Measurements from ENCODE around the gene IFI35.

IFI35 gene

GRCh38 chr17:43016216-43016615 lies 9.6 kb downstream of the IFI35 start:
- no peaks in the 10 kb centered on the region for H3K9me3 ChIP-seq (ENCODE audit: control insufficient read depth in 2 of 2, low read length in 2 of 2)
- peaks cover 32 to 37% of the 10 kb centered on the region in 2 donors for H3K36me3 ChIP-seq (ENCODE audit: control insufficient read depth in 2 of 2, insufficient read depth in 2 of 2, low read length in 2 of 2)
- H3K27me3 ChIP-seq (ENCODE audit: control insufficient read depth in 1 of 2, insufficient read depth in 2 of 2, low read length in 2 of 2): no peaks in the 10 kb centered on the region
- peaks cover 50% of the 10 kb centered on the region for H3K4me1 ChIP-seq (ENCODE audit: control insufficient read depth, insufficient read depth, low read length)
- no peak overlapping the region for H3K9ac ChIP-seq (ENCODE audit: low read length in 2 of 2)
- H3K27ac ChIP-seq (ENCODE audit: low read length): peak overlapping the region; percentile 24
- peak overlapping the region in 1 of 2 donors; percentile 15 for H3K4me3 ChIP-seq (ENCODE audit: low read length in 2 of 2)

GRCh38 chr17:43018008-43018853 lies 11.6 kb downstream of the IFI35 start:
- Histone ChIP-seq H3K4me3 (ENCODE audit: low read length in 2 of 2) (no peak overlapping the region), H3K27ac (ENCODE audit: low read length) (peak overlapping the region; percentile 31), H3K9ac (ENCODE audit: low read length in 2 of 2) (no peak overlapping the region), H3K36me3 (ENCODE audit: control insufficient read depth in 2 of 2, insufficient read depth in 2 of 2, low read length in 2 of 2) (peaks cover 28 to 33% of the 10 kb centered on the region in 2 donors), H3K9me3 (ENCODE audit: control insufficient read depth in 2 of 2, low read length in 2 of 2) (no peaks in the 10 kb centered on the region), H3K4me1 (ENCODE audit: control insufficient read depth, insufficient read depth, low read length) (peaks cover 49% of the 10 kb centered on the region), H3K27me3 (ENCODE audit: control insufficient read depth in 1 of 2, insufficient read depth in 2 of 2, low read length in 2 of 2) (no peaks in the 10 kb centered on the region)

- H3K9ac ChIP-seq (ENCODE audit: low read length in 2 of 2): no peak overlapping the region
- no peak overlapping the region for H3K4me3 ChIP-seq (ENCODE audit: low read length in 2 of 2)
- no peaks in the 10 kb centered on the region for H3K27me3 ChIP-seq (ENCODE audit: control insufficient read depth in 1 of 2, insufficient read depth in 2 of 2, low read length in 2 of 2)
- peaks cover 44% of the 10 kb centered on the region for H3K4me1 ChIP-seq (ENCODE audit: control insufficient read depth, insufficient read depth, low read length)
- H3K27ac ChIP-seq (ENCODE audit: low read length): no peak overlapping the region
- no peaks in the 10 kb centered on the region for H3K9me3 ChIP-seq (ENCODE audit: control insufficient read depth in 2 of 2, low read length in 2 of 2)
- peaks cover 21 to 28% of the 10 kb centered on the region in 2 donors for H3K36me3 ChIP-seq (ENCODE audit: control insufficient read depth in 2 of 2, insufficient read depth in 2 of 2, low read length in 2 of 2)
Observed at GRCh38 chr17:43018932-43019331, 12.3 kb downstream of the IFI35 start.

GRCh38 chr17:43019418-43019817 lies 12.8 kb downstream of the IFI35 start:
- H3K9ac ChIP-seq (ENCODE audit: low read length in 2 of 2): peak overlapping the region; percentile 18 to 51
- no peaks in the 10 kb centered on the region for H3K27me3 ChIP-seq (ENCODE audit: control insufficient read depth in 1 of 2, insufficient read depth in 2 of 2, low read length in 2 of 2)
- H3K36me3 ChIP-seq (ENCODE audit: control insufficient read depth in 2 of 2, insufficient read depth in 2 of 2, low read length in 2 of 2): peaks cover 21 to 24% of the 10 kb centered on the region in 2 donors
- peak overlapping the region; percentile 53 for H3K27ac ChIP-seq (ENCODE audit: low read length)
- no peaks in the 10 kb centered on the region for H3K9me3 ChIP-seq (ENCODE audit: control insufficient read depth in 2 of 2, low read length in 2 of 2)
- H3K4me1 ChIP-seq (ENCODE audit: control insufficient read depth, insufficient read depth, low read length): peaks cover 42% of the 10 kb centered on the region
- peak overlapping the region; percentile 4 to 52 for H3K4me3 ChIP-seq (ENCODE audit: low read length in 2 of 2)

GRCh38 chr17:43020030-43020621 lies 13.5 kb downstream of the IFI35 start:
- peaks cover 45% of the 10 kb centered on the region for H3K4me1 ChIP-seq (ENCODE audit: control insufficient read depth, insufficient read depth, low read length)
- peak overlapping the region; percentile 53 for H3K27ac ChIP-seq (ENCODE audit: low read length)
- peak overlapping the region; percentile 18 to 51 for H3K9ac ChIP-seq (ENCODE audit: low read length in 2 of 2)
- H3K9me3 ChIP-seq (ENCODE audit: control insufficient read depth in 2 of 2, low read length in 2 of 2): no peaks in the 10 kb centered on the region
- H3K36me3 ChIP-seq (ENCODE audit: control insufficient read depth in 2 of 2, insufficient read depth in 2 of 2, low read length in 2 of 2): peaks cover 17% of the 10 kb centered on the region in 2 donors
- peak overlapping the region; percentile 4 to 52 for H3K4me3 ChIP-seq (ENCODE audit: low read length in 2 of 2)
- H3K27me3 ChIP-seq (ENCODE audit: control insufficient read depth in 1 of 2, insufficient read depth in 2 of 2, low read length in 2 of 2): no peaks in the 10 kb centered on the region

GRCh38 chr17:43020789-43021740 lies 14.5 kb downstream of the IFI35 start:
- H3K4me1 ChIP-seq (ENCODE audit: control insufficient read depth, insufficient read depth, low read length): peaks cover 39% of the 10 kb centered on the region
- H3K9ac ChIP-seq (ENCODE audit: low read length in 2 of 2): peak overlapping the region; percentile 72 to 74
- peak overlapping the region; percentile 62 for H3K27ac ChIP-seq (ENCODE audit: low read length)
- H3K4me3 ChIP-seq (ENCODE audit: low read length in 2 of 2): peak overlapping the region; percentile 78 to 98
- H3K36me3 ChIP-seq (ENCODE audit: control insufficient read depth in 2 of 2, insufficient read depth in 2 of 2, low read length in 2 of 2): peaks cover 9 to 11% of the 10 kb centered on the region in 2 donors
- no peaks in the 10 kb centered on the region for H3K27me3 ChIP-seq (ENCODE audit: control insufficient read depth in 1 of 2, insufficient read depth in 2 of 2, low read length in 2 of 2)
- H3K9me3 ChIP-seq (ENCODE audit: control insufficient read depth in 2 of 2, low read length in 2 of 2): no peaks in the 10 kb centered on the region

- peak within 1 kb of the TSS; percentile 78 to 98 for H3K4me3 ChIP-seq (ENCODE audit: low read length in 2 of 2)
- H3K27me3 ChIP-seq (ENCODE audit: control insufficient read depth in 1 of 2, insufficient read depth in 2 of 2, low read length in 2 of 2): no peaks in the 10 kb centered on the region
- peaks cover 34% of the 10 kb centered on the region for H3K4me1 ChIP-seq (ENCODE audit: control insufficient read depth, insufficient read depth, low read length)
- H3K27ac ChIP-seq (ENCODE audit: low read length): peak within 1 kb of the TSS; percentile 62
- no peaks in the 10 kb centered on the region for H3K9me3 ChIP-seq (ENCODE audit: control insufficient read depth in 2 of 2, low read length in 2 of 2)
- peaks cover 6 to 9% of the 10 kb centered on the region in 2 donors for H3K36me3 ChIP-seq (ENCODE audit: control insufficient read depth in 2 of 2, insufficient read depth in 2 of 2, low read length in 2 of 2)
- H3K9ac ChIP-seq (ENCODE audit: low read length in 2 of 2): peak within 1 kb of the TSS; percentile 72 to 74
Observed at GRCh38 chr17:43021741-43022512, 15.3 kb downstream of the IFI35 start, which contains the start of gene VAT1. VAT1 (minus strand) TSS chr17:43022385; CDS start chr17:43022322, 63 bp downstream.

GRCh38 chr17:43024407-43025289 lies 18.1 kb downstream of the IFI35 start, which contains the start of gene RND2:
RND2 (plus strand) TSS chr17:43025231; CDS start chr17:43025348, 117 bp downstream.
- H3K36me3 ChIP-seq (ENCODE audit: control insufficient read depth in 2 of 2, insufficient read depth in 2 of 2, low read length in 2 of 2): no peaks in the 10 kb centered on the region
- H3K4me3 ChIP-seq (ENCODE audit: low read length in 2 of 2): peak within 1 kb of the TSS; percentile 83 to 84
- H3K4me1 ChIP-seq (ENCODE audit: control insufficient read depth, insufficient read depth, low read length): peaks cover 24% of the 10 kb centered on the region
- H3K27ac ChIP-seq (ENCODE audit: low read length): peak within 1 kb of the TSS; percentile 69
- no peaks in the 10 kb centered on the region for H3K27me3 ChIP-seq (ENCODE audit: control insufficient read depth in 1 of 2, insufficient read depth in 2 of 2, low read length in 2 of 2)
- no peaks in the 10 kb centered on the region for H3K9me3 ChIP-seq (ENCODE audit: control insufficient read depth in 2 of 2, low read length in 2 of 2)
- H3K9ac ChIP-seq (ENCODE audit: low read length in 2 of 2): peak within 1 kb of the TSS; percentile 86

GRCh38 chr17:43025290-43025657 lies 18.7 kb downstream of the IFI35 start:
- no peaks in the 10 kb centered on the region for H3K27me3 ChIP-seq (ENCODE audit: control insufficient read depth in 1 of 2, insufficient read depth in 2 of 2, low read length in 2 of 2)
- peaks cover 18% of the 10 kb centered on the region for H3K4me1 ChIP-seq (ENCODE audit: control insufficient read depth, insufficient read depth, low read length)
- peak overlapping the region; percentile 49 for H3K27ac ChIP-seq (ENCODE audit: low read length)
- H3K9me3 ChIP-seq (ENCODE audit: control insufficient read depth in 2 of 2, low read length in 2 of 2): no peaks in the 10 kb centered on the region
- peak overlapping the region; percentile 9 to 51 for H3K9ac ChIP-seq (ENCODE audit: low read length in 2 of 2)
- H3K4me3 ChIP-seq (ENCODE audit: low read length in 2 of 2): peak overlapping the region; percentile 35 to 69
- H3K36me3 ChIP-seq (ENCODE audit: control insufficient read depth in 2 of 2, insufficient read depth in 2 of 2, low read length in 2 of 2): no peaks in the 10 kb centered on the region

Data from stomach smooth muscle (tissue), 2 donors.